ENCODE measurements around the gene STYK1.
"Not testable (repeated sequence)": the region's sequence is repeated elsewhere in the genome, so short reads cannot be mapped to it uniquely, and the experiment has no call there.

STYK1 gene

DNA sequence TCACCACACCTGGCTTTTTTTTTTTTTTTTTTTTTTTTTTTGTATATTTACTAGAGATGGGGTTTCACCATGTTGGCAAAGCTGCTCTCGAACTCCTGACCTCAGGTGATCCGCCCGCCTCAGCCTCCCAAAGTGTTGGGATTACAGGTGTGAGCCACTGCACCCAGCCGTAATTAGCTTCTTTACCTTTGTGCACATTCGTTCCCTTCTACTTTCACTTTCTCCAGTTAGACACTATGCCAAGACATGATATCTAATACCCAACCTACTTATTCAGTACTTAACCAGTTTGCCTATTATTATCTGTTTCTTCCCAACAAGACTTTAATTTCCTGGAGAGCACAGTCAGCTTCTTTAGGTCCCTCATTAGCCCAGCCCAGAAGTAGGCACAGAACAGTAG, 5.3 kb downstream of the STYK1 start:
- DNase-seq (ENCODE audit: low spot score), result no peak
- in situ Hi-C loops (cut with MboI; ENCODE audit: low pct_unique_long_range_greater_than_20kb, low sequenced_read_pairs, unreplicated experiment), result no loop called here
- TF ChIP-seq, protein P1, sequence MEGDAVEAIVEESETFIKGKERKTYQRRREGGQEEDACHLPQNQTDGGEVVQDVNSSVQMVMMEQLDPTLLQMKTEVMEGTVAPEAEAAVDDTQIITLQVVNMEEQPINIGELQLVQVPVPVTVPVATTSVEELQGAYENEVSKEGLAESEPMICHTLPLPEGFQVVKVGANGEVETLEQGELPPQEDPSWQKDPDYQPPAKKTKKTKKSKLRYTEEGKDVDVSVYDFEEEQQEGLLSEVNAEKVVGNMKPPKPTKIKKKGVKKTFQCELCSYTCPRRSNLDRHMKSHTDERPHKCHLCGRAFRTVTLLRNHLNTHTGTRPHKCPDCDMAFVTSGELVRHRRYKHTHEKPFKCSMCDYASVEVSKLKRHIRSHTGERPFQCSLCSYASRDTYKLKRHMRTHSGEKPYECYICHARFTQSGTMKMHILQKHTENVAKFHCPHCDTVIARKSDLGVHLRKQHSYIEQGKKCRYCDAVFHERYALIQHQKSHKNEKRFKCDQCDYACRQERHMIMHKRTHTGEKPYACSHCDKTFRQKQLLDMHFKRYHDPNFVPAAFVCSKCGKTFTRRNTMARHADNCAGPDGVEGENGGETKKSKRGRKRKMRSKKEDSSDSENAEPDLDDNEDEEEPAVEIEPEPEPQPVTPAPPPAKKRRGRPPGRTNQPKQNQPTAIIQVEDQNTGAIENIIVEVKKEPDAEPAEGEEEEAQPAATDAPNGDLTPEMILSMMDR (IDR thresholded peaks at IDR 0.05; ENCODE audit: extremely low read depth, insufficient read depth, missing control alignments), result no peak

DNA sequence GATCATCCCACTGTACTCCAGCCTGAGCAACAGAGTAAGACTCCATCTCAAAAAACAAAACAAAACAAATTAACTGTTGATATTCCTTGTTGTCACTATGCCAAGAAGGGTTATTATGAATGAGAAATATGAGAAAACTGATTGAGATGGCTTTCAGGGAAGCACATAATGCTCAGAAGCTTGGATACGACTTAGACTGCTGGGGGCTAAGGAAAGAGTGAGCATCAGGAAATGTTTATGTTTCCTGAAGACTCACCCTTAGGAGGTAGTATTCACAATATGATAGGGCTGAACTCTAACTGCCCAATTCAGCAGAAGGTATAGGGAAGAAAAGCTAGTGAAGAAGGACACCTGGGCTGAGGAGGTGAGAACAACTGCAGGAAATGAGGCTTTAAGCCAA, 6.3 kb downstream of the STYK1 start:
- TF ChIP-seq, protein P1 (IDR thresholded peaks at IDR 0.05; ENCODE audit: extremely low read depth, insufficient read depth, missing control alignments), result no peak
- in situ Hi-C loops (cut with MboI; ENCODE audit: low pct_unique_long_range_greater_than_20kb, low sequenced_read_pairs, unreplicated experiment), result no loop called here
- DNase-seq (ENCODE audit: low spot score), result no peak

DNA sequence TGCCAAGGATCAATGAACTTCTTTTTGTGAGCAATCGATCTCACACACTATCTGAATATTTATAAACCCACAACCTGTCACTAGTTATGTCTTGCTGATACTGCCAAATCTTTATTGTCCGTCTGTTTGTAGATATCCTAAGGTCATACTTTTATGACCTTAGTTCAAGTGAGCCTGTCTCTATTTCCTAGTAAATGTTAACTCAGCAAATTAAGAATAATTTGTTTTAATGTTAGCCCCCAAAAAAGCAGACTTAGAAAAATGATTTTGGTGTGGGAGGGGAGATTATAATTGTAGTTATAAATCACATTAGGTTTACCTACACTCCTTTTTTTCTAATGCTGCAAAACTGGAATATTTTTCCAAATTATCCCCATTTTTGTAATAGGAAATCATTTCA, 9.4 kb downstream of the STYK1 start:
- DNase-seq (ENCODE audit: low spot score), result no peak
- in situ Hi-C loops (cut with MboI; ENCODE audit: low pct_unique_long_range_greater_than_20kb, low sequenced_read_pairs, unreplicated experiment), result no loop called here
- TF ChIP-seq, protein P1 (IDR thresholded peaks at IDR 0.05; ENCODE audit: extremely low read depth, insufficient read depth, missing control alignments), result no peak

DNA sequence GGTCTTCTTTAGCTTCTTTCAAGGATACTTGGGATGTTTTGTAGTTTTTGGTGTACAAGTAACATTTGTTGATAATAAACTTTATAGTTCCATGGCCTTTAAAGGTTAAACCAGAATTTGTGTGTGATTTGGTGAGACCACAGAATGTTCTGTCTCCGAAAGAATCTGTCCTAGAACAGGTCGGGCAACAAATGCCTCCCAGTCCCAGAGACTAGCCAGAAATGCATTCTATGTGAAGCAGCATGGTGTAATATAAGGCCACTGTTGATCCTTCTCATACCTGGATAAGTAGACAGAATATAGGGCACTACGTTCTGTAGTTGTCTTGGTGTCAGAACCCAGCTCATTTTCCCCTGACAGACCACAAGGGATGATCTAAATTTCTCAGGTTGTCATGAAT, 10.0 kb downstream of the STYK1 start:
- no peak for DNase-seq (ENCODE audit: low spot score)
- TF ChIP-seq, protein P1 (IDR thresholded peaks at IDR 0.05; ENCODE audit: extremely low read depth, insufficient read depth, missing control alignments), result no peak
- in situ Hi-C loops (cut with MboI; ENCODE audit: low pct_unique_long_range_greater_than_20kb, low sequenced_read_pairs, unreplicated experiment), result no loop called here

DNA sequence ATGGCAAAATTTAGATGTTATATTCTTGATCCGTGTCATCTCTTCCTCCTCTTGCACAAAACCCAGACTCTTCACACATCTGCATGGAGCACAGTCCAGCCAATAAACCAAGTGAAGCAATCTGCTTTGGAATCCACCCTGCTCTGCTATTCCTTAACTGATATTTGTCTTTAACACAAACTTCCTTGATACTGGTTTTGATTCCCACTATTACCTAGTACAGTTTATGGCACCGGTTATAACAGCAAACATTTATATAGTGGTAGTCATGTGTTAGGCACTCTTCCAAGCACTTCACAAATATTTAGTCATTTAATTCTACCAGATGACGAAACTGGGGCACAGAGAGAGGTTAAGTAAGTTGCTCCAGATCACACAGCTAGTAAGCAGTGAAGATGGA, 12.5 kb downstream of the STYK1 start:
- in situ Hi-C loops (cut with MboI; ENCODE audit: low pct_unique_long_range_greater_than_20kb, low sequenced_read_pairs, unreplicated experiment), result no loop called here
- no peak for DNase-seq (ENCODE audit: low spot score)
- TF ChIP-seq, protein P1 (IDR thresholded peaks at IDR 0.05; ENCODE audit: extremely low read depth, insufficient read depth, missing control alignments), result no peak

DNA sequence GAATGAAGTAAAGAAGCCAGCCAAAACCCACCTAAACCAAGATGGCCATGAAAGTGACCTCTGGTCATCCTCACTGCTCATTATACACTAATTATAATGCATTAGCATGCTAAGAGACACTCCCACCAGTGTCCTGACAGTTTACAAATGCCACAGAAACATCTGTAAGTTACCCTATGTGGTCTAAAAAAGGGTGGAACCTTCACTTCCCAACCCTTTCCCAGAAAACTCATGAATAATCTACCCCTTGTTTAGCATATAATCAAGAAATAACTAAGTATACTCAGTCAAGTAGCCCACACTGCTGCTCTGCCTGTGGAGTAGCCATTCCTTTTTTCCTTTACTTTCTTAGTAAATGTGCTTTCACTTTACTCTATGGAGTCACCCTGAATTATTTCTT, 19.8 kb downstream of the STYK1 start:
- DNase-seq (ENCODE audit: low spot score), result no peak
- TF ChIP-seq, protein P1 (IDR thresholded peaks at IDR 0.05; ENCODE audit: extremely low read depth, insufficient read depth, missing control alignments), result no peak
- in situ Hi-C loops (cut with MboI; ENCODE audit: low pct_unique_long_range_greater_than_20kb, low sequenced_read_pairs, unreplicated experiment), result no loop called here

DNA sequence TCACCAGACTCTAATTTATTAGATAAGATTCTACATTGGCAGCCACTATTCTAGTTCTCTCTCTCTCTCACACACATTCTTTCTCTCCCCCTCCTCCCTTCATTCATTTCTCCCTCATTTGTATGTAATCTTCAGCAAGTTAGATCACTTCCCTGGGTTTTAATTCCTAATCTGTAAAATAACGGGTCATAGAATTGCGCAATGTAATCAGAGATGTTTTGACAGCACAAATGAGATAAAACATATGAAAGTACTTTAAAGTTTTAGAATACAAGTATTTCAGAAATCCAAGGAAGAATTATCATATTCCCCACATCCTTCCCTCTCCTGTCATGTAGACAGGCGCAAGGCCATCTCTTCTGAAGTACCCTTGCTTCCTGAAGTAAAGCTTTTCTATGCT, 21.7 kb downstream of the STYK1 start:
- TF ChIP-seq, protein P1 (IDR thresholded peaks at IDR 0.05; ENCODE audit: extremely low read depth, insufficient read depth, missing control alignments), result no peak
- in situ Hi-C loops (cut with MboI; ENCODE audit: low pct_unique_long_range_greater_than_20kb, low sequenced_read_pairs, unreplicated experiment), result no loop called here
- no peak for DNase-seq (ENCODE audit: low spot score)

DNA sequence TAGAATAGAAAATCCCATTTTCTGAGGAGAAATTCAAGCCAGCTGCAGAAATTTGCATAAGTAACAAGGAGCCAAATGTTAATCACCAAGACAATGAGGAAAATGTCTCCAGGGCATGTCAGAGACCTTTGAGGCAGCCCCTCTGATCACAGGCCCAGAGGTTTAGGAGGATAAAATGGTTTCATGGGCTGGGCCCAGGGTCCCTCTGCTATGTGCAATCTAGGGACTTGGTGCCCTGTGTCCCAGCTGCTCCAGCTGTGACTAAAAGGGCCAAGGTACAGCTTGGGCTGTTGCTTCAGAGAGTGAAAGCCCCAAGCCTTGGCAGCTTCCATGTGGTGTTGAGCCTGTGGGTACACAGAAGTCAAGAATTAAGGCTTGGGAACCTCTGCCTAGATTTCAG, 27.3 kb downstream of the STYK1 start:
- DNase-seq (ENCODE audit: low spot score); in situ Hi-C loops (cut with MboI; ENCODE audit: low pct_unique_long_range_greater_than_20kb, low sequenced_read_pairs, unreplicated experiment): not testable (repeated sequence)

Measured in GM13977 (cell line).